HepG2 (cell line): Measurements from ENCODE around the gene DAAM1.

ENCODE experiments used
- ARHGAP35 ChIP-seq: sonication (generic); formaldehyde crosslinking; IDR thresholded peaks from 2 replicates; pipeline ENCODE4 v1.9.0; 2022; ENCODE audit warnings: mild to moderate bottlenecking, inconsistent platforms, moderate library complexity, missing genetic modification reagents, borderline replicate concordance
- CTCF ChIP-seq: sonication (generic); formaldehyde crosslinking; IDR thresholded peaks from 2 replicates; pipeline ENCODE4 v1.5.0; 2020; ENCODE audit warnings: mild to moderate bottlenecking, missing genetic modification reagents, moderate library complexity
- POLR2AphosphoS5 ChIP-seq: IDR thresholded peaks from 2 replicates; pipeline ENCODE4 v1.6.1; 2012; ENCODE audit warnings: low read depth, low read length
- SP1 ChIP-seq, 2 experiments: fragments of 450-650 bp in 1 of 2; sonication (generic) in 1 of 2; formaldehyde crosslinking in 1 of 2; IDR thresholded peaks; 2 replicates each; pipeline versions ENCODE4 v1.4.0 to v1.6.1; 2016 to 2020; ENCODE audit warnings: missing genetic modification reagents in 1 of 2
- ZNF180 ChIP-seq: sonication (generic); formaldehyde crosslinking; IDR thresholded peaks from 2 replicates; pipeline ENCODE4 v1.4.0; 2020; ENCODE audit warnings: low read depth, missing genetic modification reagents, borderline replicate concordance
- ZNF350 ChIP-seq: sonication (generic); formaldehyde crosslinking; IDR thresholded peaks from 2 replicates; pipeline ENCODE4 v1.4.0; 2020; ENCODE audit warnings: mild to moderate bottlenecking, low read depth, missing genetic modification reagents, borderline replicate concordance
- ZNF503 ChIP-seq: sonication (generic); formaldehyde crosslinking; IDR thresholded peaks from 2 replicates; pipeline ENCODE4 v1.4.0; 2020; ENCODE audit warnings: missing genetic modification reagents
- TF ChIP-seq, protein P1 (sequence below), 2 experiments: IDR thresholded peaks; 2 replicates each; pipeline ENCODE4 v1.6.1; 2011 to 2012; ENCODE audit warnings: low read length in 2 of 2, borderline replicate concordance in 1 of 2, low read depth in 1 of 2, mild to moderate bottlenecking in 1 of 2, moderate library complexity in 1 of 2

DNA sequence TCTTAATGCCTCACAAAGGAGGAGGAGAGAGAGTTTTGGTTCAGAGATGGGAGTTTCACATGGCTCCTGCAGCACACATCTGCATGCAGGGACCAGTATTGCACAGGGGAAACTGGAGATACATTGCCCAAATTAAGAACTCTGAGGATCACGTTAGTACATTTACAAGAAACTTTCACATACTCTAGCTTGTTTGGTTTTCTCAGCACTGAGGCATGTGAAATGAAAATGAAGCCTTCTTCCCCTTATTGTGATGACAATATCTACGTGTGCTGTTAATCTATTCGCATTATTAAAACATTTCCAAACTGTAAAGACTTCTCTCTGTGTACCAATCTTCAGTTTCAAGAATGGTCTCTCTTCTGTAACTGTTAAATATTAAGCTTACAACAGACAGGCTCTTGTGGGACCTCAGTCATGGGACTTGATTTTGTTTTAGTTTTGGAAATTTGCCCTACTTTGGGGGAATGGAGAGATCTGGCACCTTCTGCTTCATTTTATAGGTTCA is 124.7 kb downstream of the DAAM1 start:
- no peak for TF ChIP-seq ARHGAP35 (CRISPR knock-in tag)
- no peak for TF ChIP-seq CTCF (CRISPR knock-in tag)
- TF ChIP-seq ZNF503 (CRISPR knock-in tag), result no peak
- TF ChIP-seq ZNF350 (CRISPR knock-in tag), result no peak
- no peak for TF ChIP-seq POLR2AphosphoS5
- TF ChIP-seq, protein P1, sequence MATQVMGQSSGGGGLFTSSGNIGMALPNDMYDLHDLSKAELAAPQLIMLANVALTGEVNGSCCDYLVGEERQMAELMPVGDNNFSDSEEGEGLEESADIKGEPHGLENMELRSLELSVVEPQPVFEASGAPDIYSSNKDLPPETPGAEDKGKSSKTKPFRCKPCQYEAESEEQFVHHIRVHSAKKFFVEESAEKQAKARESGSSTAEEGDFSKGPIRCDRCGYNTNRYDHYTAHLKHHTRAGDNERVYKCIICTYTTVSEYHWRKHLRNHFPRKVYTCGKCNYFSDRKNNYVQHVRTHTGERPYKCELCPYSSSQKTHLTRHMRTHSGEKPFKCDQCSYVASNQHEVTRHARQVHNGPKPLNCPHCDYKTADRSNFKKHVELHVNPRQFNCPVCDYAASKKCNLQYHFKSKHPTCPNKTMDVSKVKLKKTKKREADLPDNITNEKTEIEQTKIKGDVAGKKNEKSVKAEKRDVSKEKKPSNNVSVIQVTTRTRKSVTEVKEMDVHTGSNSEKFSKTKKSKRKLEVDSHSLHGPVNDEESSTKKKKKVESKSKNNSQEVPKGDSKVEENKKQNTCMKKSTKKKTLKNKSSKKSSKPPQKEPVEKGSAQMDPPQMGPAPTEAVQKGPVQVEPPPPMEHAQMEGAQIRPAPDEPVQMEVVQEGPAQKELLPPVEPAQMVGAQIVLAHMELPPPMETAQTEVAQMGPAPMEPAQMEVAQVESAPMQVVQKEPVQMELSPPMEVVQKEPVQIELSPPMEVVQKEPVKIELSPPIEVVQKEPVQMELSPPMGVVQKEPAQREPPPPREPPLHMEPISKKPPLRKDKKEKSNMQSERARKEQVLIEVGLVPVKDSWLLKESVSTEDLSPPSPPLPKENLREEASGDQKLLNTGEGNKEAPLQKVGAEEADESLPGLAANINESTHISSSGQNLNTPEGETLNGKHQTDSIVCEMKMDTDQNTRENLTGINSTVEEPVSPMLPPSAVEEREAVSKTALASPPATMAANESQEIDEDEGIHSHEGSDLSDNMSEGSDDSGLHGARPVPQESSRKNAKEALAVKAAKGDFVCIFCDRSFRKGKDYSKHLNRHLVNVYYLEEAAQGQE (IDR thresholded peaks at IDR 0.05; ENCODE audit: borderline replicate concordance in 1 of 2, low read depth in 1 of 2, low read length in 2 of 2), result no peak
- TF ChIP-seq ZNF180 (CRISPR knock-in tag), result no peak
- TF ChIP-seq SP1 (IDR thresholded peaks at IDR 0.05), result no peak
- no peak for TF ChIP-seq SP1 (CRISPR knock-in tag; IDR thresholded peaks at IDR 0.05)
